HG02981 (cell line): ENCODE results near the gene CYP1A2.
"Not testable (repeated sequence)": the region's sequence is repeated elsewhere in the genome, so short reads cannot be mapped to it uniquely, and the experiment has no call there.

ENCODE experiments used
- ATAC-seq: cut with Tn5 transposase; IDR thresholded peaks from one replicate; pipeline ENCODE4 v1.9.1; 2021; ENCODE audit warnings: mild to moderate bottlenecking, moderate library complexity; ENCODE audit not compliant: unreplicated experiment

CYP1A2 gene, protein sequence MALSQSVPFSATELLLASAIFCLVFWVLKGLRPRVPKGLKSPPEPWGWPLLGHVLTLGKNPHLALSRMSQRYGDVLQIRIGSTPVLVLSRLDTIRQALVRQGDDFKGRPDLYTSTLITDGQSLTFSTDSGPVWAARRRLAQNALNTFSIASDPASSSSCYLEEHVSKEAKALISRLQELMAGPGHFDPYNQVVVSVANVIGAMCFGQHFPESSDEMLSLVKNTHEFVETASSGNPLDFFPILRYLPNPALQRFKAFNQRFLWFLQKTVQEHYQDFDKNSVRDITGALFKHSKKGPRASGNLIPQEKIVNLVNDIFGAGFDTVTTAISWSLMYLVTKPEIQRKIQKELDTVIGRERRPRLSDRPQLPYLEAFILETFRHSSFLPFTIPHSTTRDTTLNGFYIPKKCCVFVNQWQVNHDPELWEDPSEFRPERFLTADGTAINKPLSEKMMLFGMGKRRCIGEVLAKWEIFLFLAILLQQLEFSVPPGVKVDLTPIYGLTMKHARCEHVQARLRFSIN

DNA sequence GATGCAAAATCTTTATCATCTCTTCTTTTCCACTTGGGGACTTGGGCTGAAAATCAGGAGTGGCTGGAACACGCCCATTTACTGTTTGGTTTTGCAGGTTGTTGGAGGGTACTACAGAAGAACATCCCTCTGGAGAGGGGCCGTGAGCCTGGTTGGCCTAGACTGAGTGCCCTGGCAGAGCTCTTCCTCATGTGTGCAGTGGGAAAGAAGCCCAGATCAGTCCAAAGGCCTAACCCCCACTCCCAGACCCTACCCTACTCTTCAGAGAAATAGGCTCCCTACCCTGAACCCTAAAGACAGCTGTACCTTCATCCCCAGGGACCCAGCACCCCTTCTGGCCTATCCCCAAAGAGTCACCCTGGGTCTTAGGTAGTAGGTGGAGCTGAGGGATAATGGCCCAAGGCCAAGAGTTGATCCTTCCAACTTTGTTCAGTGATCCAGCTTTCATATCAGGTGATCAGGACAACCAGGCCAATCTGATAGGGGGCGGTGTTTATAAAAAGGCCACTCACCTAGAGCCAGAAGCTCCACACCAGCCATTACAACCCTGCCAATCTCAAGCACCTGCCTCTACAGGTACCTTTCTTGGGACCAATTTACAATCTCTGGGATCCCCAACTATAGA is at the start of gene CYP1A2:
Gene CYP1A2 (plus strand): TSS at position 524 of the 625 bp plus-strand sequence. CDS start 894 bp downstream, outside the sequence.
- ATAC-seq = no peak

DNA sequence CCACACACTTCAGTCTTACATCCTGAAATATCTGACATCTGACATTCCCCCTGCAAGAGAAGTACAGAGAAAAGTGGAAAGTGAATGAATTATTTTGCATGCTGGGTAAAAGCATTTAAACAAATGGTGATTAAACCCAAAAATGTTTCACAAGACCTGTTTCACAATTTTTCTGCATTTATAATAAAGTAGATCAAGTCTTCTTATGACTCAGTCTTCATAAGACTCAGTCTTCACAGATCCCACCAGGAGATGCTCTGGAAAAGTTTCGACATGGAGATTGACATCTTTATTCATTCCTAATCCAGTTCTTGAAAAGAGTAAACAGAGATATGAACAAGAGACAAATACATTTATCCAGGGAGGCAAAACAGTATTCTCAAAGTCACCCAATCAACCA is 39.6 kb upstream of the CYP1A2 start:
- no peak for ATAC-seq

- no peak for ATAC-seq
Observed at GRCh38 chr15:74709892-74710291, 38.8 kb upstream of the CYP1A2 start.

DNA sequence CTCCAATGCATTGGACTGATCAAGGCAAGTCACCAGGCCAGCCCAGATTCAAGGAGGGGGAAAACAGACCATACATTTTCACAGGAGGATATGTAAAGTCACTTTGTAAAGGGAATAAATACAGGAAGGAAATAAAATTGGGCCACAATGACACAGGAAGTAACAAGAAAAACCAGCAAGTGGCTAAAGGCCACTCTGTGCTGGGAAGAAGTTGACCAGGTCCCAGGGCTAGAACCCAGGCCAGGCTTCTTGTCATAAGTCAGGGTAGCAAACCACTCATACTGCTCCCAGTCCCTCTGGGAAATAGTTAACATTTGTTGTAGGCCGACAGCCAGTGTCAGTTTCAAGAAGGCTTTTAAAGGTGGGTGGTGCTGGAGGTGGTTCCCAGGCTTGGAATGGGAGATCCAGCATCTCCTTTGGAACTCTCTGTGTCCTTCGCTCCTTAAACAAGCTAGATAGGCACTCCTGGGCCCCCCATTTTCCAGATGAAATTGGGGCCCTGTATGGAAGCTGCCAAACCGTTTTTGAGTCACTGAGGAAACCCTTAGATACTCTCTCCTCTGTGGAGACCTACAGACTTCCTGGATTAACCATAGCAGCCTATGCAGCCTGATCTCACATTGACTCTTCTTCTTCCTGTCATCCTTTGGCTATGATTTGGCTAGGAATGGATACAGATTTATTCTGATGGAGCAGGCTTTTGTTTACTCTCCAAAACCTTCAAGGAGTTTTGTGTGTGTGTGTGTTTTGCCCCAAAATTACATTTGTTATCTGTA is 38.1 kb upstream of the CYP1A2 start:
- no peak for ATAC-seq

DNA sequence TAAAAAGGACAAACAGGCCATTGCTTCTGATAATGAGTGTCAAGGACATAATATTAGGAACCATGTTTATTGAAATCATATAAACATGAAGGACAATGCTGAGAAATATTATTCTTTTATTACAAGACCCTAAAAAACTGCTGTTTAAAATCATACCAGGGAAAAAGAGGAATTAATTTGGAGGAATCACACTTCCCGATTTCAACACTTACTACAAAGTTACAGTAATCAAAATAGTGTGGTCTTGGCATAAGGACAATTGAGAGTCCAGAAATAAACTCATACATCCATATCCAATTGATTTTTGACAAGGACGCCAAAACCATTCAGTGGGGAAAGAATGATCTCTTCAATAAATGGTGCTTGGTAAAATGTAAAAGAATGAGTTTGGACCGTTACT is 36.3 kb upstream of the CYP1A2 start:
- no peak for ATAC-seq

DNA sequence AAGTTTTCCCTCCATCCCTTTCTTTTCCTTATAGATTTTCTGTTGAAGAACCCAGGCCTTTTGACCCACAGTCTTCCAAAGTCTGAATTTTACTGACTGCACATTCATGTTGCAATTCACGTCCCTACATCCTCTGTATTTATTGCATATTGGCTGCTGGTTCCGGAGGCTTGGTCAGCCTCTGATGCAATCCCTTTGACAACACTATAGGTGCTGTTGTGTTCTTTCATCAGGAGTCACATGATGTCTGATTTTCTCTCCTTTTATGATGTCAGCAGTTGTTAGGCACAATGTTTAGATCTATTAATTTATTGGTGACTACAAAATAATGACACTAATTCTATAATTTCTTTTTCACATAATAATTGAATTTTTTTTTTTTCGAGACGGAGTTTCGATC is 32.0 kb upstream of the CYP1A2 start:
- ATAC-seq = no peak

- no peak for ATAC-seq
Observed at GRCh38 chr15:74722591-74722990, 26.1 kb upstream of the CYP1A2 start.

- no peak for ATAC-seq
Observed at GRCh38 chr15:74723187-74723586, 25.5 kb upstream of the CYP1A2 start.

- no peak for ATAC-seq
Observed at GRCh38 chr15:74723754-74724334, 24.8 kb upstream of the CYP1A2 start.

DNA sequence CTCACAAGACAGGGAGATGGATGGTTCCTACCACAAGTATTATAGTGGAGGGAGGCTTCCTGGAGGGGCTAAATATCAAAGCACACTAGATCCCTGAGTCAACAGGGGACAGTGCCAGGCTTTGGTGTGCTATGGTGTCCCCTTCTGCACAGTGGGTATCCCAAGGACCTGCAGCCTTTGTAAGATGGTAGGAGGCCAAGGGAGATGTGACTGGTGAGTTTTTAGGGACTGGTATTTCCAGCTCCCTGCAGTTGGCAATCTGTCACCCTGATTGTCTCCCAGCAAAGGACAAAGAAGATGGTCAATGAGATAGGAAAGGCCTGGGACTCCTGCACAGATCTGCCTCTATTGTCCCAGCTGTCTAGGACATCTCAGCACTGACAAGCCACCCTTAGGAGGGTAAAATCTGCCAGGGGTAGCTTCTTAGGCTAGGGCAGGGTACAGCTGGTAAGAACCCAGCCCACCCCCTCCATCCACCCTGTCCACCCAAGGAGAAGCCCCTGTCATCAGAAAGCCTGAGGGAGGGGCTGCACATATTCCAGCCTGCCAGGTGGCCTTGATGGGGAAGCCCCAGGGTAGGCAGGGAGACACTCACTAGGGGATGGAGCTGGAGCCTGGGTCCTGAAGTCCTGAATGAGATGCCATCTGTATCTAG is 23.9 kb upstream of the CYP1A2 start:
- no peak for ATAC-seq

DNA sequence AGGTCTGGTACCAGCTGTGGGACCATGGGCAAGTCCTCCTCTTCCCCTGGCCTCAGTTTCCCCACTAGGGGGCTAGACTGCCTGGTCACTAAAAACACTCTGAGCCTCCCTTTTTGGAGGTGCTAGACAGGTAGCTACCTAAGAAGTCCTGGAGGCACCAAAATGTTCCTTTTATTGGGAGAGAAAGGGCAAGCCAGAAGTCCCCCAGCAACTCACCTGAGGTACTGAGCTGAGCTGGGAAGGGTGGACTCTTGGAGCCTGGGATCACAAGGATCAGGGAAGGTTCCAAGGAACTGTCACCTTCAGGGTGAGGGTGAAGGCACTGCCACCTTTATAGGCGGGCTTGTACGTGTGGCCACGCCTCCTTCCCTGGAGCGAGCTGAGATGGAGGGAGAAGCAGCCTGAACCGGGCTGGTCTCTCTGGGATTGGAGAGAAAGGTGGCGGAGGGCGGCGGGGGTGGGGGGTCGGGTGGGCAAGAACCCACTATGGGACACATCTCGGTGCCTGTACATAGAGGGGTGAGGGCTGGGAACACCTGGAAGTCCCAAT is 23.3 kb upstream of the CYP1A2 start, which contains the start of gene CYP1A1:
Gene CYP1A1 (minus strand): TSS at position 304 of the 550 bp plus-strand sequence. CDS start 2,431 bp downstream, outside the sequence.
- ATAC-seq = no peak

DNA sequence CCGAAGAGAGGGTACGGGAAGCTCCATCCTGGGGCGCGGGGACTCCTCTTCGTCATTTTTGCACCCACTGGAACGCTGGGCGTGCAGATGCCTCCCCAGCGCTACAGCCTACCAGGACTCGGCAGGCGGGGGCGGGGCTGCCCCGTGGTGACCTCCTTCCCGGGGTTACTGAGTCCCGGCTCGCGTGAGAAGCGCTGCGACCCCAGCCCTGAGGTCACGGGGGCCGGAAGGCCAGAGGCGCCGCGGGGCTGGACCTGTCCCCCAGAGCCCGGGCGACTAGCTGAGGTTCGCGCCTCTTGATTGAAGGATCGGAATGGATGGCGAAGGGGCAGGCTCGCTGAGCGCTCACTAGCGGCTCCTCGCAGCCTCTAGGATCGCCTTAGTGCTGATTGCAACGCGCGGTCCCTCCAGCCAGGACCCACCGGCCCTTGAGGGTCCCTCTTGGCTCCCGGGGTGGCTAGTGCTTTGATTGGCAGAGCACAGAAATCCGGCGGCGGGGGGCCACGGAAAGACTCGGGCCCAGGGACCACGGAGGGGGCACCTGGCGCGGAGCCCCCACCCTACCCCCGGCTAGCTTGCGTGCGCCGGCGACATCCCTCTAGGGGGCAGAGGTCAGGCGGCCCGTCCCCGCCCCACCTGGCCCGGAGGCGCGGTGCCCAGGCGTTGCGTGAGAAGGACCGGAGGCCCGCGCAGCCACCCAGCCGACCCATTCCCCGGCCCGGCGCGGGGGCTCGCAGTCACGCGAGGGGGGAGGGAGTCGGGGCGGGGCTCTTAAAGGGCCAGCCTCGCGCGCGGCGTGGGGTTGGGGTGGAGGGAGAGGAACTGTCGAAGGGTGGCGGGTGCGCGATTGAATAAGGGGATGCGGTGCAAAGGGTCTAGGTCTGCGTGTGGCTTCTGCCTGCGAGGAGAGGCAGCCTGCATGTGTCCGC is 22.5 kb upstream of the CYP1A2 start:
- no peak for ATAC-seq

GRCh38 chr15:74726774-74727164 is 21.9 kb upstream of the CYP1A2 start:
- no peak for ATAC-seq

DNA sequence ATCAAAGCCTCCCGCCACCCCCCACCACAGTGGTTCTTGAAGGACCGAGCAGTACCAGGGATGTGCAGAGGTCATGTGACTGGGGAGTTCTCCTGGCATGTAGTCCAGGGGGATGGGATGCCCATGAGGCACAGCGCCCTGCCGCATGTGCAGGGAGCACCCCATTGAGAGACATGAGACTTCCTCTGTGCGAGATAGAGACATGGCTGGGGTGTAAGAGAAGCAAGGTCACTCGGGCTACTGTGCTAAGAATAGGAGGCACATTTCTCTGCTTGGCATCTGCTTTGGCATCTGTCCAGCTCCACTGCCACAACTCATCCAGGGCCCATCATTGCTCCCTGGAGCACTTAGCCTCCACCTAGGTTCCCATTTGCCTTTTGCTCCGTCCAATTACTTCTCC is 20.9 kb upstream of the CYP1A2 start:
- no peak for ATAC-seq

- not testable (repeated sequence) for ATAC-seq
Observed at GRCh38 chr15:74728699-74729098, 19.9 kb upstream of the CYP1A2 start.

DNA sequence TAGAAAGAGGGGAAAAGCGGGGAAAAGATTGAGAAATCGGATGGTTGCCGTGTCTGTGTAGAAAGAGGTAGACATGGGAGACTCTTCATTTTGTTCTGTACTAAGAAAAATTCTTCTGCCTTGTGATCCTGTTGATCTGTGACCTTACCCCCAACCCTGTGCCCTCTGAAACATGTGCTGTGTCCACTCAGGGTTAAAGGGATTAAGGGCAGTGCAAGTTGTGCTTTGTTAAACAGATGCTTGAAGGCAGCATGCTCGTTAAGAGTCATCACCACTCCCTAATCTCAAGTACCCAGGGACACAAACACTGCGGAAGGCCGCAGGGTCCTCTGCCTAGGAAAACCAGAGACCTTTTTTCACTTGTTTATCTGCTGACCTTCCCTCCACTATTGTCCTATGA is 19.3 kb upstream of the CYP1A2 start:
- ATAC-seq = not testable (repeated sequence)

GRCh38 chr15:74730619-74731316 is 17.9 kb upstream of the CYP1A2 start:
- ATAC-seq = no peak

- no peak for ATAC-seq
Observed at GRCh38 chr15:74732846-74733245, 15.8 kb upstream of the CYP1A2 start.
